ENCODE data around the gene KDF1.

- TF ChIP-seq CTCF (IDR thresholded peaks at IDR 0.05; ENCODE audit: extremely low read depth in 1 of 2, insufficient read depth in 1 of 2, low read depth in 1 of 2, low read length in 2 of 2) (no peak), POLR2AphosphoS5 (IDR thresholded peaks at IDR 0.05; ENCODE audit: insufficient read depth, low read depth, low read length) (no peak), EZH2 (IDR thresholded peaks at IDR 0.05; ENCODE audit: borderline replicate concordance, low read depth, low read length, severe bottlenecking) (no peak), GATA2 (IDR thresholded peaks at IDR 0.05; ENCODE audit: insufficient read depth, insufficient read length, low read depth, low read length) (no peak), POLR2A (IDR thresholded peaks at IDR 0.05; ENCODE audit: low read depth, low read length) (no peak), MYC (IDR thresholded peaks at IDR 0.05; ENCODE audit: low read depth, low read length) (no peak)
Measured at GRCh38 chr1:26913754-26914619, 46.3 kb downstream of the KDF1 start, which contains the start of gene NR0B2.

Data from endothelial cell of umbilical vein (primary cell).